HG02623 (cell line): ENCODE measurements around the gene MICAL3.

Source experiments
- ATAC-seq: cut with Tn5 transposase; IDR thresholded peaks from one replicate; pipeline ENCODE4 v1.9.1; 2021; ENCODE audit warnings: moderate library complexity; ENCODE audit not compliant: unreplicated experiment

The MICAL3 gene

GRCh38 chr22:17974703-17975372 lies 49.5 kb downstream of the MICAL3 start:
- ATAC-seq, result no peak

- no peak for ATAC-seq
These were observed 50.3 kb downstream of the MICAL3 start for GRCh38 chr22:17974087-17974486.

GRCh38 chr22:17973217-17973616 lies 51.1 kb downstream of the MICAL3 start:
- no peak for ATAC-seq

- ATAC-seq, result no peak
These were observed 51.8 kb downstream of the MICAL3 start for GRCh38 chr22:17972385-17973191.

GRCh38 chr22:17971711-17972110 lies 52.6 kb downstream of the MICAL3 start:
- ATAC-seq, result no peak

- ATAC-seq, result no peak
These were observed 54.1 kb downstream of the MICAL3 start for GRCh38 chr22:17970201-17970708.

- ATAC-seq, result no peak
These were observed 54.7 kb downstream of the MICAL3 start for GRCh38 chr22:17969701-17970113.

GRCh38 chr22:17968126-17968525 lies 56.2 kb downstream of the MICAL3 start:
- no peak for ATAC-seq

GRCh38 chr22:17966403-17966717 lies 58.0 kb downstream of the MICAL3 start:
- no peak for ATAC-seq

GRCh38 chr22:17965538-17966402 lies 58.6 kb downstream of the MICAL3 start:
- no peak for ATAC-seq

GRCh38 chr22:17964643-17965042 lies 59.7 kb downstream of the MICAL3 start:
- peak; percentile 81 for ATAC-seq

GRCh38 chr22:17964156-17964555 lies 60.2 kb downstream of the MICAL3 start:
- ATAC-seq, result no peak

- ATAC-seq, result no peak
These were observed 61.3 kb downstream of the MICAL3 start for GRCh38 chr22:17963015-17963414.

GRCh38 chr22:17962168-17962567 lies 62.2 kb downstream of the MICAL3 start:
- no peak for ATAC-seq

GRCh38 chr22:17961446-17961729 lies 63.0 kb downstream of the MICAL3 start:
- ATAC-seq, result no peak

- ATAC-seq, result no peak
These were observed 63.5 kb downstream of the MICAL3 start for GRCh38 chr22:17960695-17961445.

GRCh38 chr22:17960011-17960410 lies 64.3 kb downstream of the MICAL3 start:
- no peak for ATAC-seq

- ATAC-seq, result no peak
These were observed 66.2 kb downstream of the MICAL3 start for GRCh38 chr22:17958166-17958565.

GRCh38 chr22:17957693-17958092 lies 66.7 kb downstream of the MICAL3 start:
- no peak for ATAC-seq

- ATAC-seq, result no peak
These were observed 67.2 kb downstream of the MICAL3 start for GRCh38 chr22:17957204-17957603.

GRCh38 chr22:17956630-17957029 lies 67.7 kb downstream of the MICAL3 start:
- ATAC-seq, result no peak
